ENCODE results near the gene CBLN2.

DNA sequence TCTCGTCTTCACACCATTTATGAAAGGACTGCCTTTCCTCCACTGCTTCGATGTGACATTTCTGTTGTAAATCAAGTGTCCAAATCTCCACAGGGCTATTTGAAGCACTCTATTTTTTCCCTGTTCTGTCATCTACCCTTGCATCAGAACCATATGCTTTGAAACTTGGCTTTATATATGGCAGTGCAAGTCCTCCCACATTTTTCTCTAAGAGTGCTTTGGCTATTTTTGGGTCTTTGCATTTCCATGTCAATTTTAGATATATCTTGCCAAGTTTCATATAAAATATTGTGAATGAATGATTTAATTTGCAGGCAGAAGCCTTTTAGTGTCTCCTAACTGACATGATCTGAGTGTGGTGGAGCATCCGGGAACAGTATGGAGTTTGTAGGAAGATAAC lies 37.8 kb upstream of the CBLN2 start:
- TF ChIP-seq, protein P1, sequence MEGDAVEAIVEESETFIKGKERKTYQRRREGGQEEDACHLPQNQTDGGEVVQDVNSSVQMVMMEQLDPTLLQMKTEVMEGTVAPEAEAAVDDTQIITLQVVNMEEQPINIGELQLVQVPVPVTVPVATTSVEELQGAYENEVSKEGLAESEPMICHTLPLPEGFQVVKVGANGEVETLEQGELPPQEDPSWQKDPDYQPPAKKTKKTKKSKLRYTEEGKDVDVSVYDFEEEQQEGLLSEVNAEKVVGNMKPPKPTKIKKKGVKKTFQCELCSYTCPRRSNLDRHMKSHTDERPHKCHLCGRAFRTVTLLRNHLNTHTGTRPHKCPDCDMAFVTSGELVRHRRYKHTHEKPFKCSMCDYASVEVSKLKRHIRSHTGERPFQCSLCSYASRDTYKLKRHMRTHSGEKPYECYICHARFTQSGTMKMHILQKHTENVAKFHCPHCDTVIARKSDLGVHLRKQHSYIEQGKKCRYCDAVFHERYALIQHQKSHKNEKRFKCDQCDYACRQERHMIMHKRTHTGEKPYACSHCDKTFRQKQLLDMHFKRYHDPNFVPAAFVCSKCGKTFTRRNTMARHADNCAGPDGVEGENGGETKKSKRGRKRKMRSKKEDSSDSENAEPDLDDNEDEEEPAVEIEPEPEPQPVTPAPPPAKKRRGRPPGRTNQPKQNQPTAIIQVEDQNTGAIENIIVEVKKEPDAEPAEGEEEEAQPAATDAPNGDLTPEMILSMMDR (tag by site-specific recombination; IDR thresholded peaks at IDR 0.05) = no peak
- TF ChIP-seq YY1 (tag by site-specific recombination; IDR thresholded peaks at IDR 0.05) = no peak
- TF ChIP-seq, protein P2, sequence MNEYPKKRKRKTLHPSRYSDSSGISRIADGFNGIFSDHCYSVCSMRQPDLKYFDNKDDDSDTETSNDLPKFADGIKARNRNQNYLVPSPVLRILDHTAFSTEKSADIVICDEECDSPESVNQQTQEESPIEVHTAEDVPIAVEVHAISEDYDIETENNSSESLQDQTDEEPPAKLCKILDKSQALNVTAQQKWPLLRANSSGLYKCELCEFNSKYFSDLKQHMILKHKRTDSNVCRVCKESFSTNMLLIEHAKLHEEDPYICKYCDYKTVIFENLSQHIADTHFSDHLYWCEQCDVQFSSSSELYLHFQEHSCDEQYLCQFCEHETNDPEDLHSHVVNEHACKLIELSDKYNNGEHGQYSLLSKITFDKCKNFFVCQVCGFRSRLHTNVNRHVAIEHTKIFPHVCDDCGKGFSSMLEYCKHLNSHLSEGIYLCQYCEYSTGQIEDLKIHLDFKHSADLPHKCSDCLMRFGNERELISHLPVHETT (tag by site-specific recombination; IDR thresholded peaks at IDR 0.05) = no peak
